HFFc6 (cell line): ENCODE data around the gene PRDM5. TPM values are rescaled to one million over a fixed set of nuclear protein-coding genes. Genes with fewer than 3 reads are reported as not detected.

Experiments
- DNase-seq: peaks from one replicate; pipeline ENCODE4 v3.0.0-alpha.2; 2018
- H3K27ac Mint-ChIP-seq: 2 replicates; pipeline ENCODE4 v1.8.0; 2020; ENCODE audit warnings: mild to moderate bottlenecking, mixed read lengths
- H3K27me3 Mint-ChIP-seq: 2 replicates; pipeline ENCODE4 v1.8.0; 2021; ENCODE audit warnings: mild to moderate bottlenecking, moderate library complexity, mixed read lengths; ENCODE audit not compliant: insufficient read depth
- H3K36me3 Mint-ChIP-seq: 2 replicates; pipeline ENCODE4 v1.8.0; 2021; ENCODE audit warnings: low read depth, mixed read lengths
- H3K4me1 Mint-ChIP-seq: 2 replicates; pipeline ENCODE4 v1.8.0; 2020; ENCODE audit warnings: low read depth, mixed read lengths
- H3K4me3 Mint-ChIP-seq: 2 replicates; pipeline ENCODE4 v1.8.0; 2020; ENCODE audit warnings: mild to moderate bottlenecking, moderate library complexity, mixed read lengths
- H3K9me3 Mint-ChIP-seq: 2 replicates; pipeline ENCODE4 v1.8.0; 2020; ENCODE audit warnings: mild to moderate bottlenecking, mixed read lengths
- total RNA-seq, 6 experiments: library from RNA; stranded (reverse); fragmentation: NEBNext Ultra II Directional; extraction: Animal tissue kit (Norgen Biotek cat#: 25700); gene quantifications; 2 replicates in 1 of 6; 3 replicates in 5 of 6; pipeline ENCODE4 v1.2.3, GENCODE V29; 2021
- TF ChIP-seq, protein P1 (sequence below): fragments of 200-600 bp; sonication (generic); IDR thresholded peaks from 2 replicates; pipeline ENCODE4 v1.5.0; 2021; ENCODE audit warnings: antibody characterized with exemption, mild to moderate bottlenecking

The PRDM5 gene
- total RNA-seq, 6 experiments from 2014 or later: 8.3 to 13.4 (median 12.5) TPM

DNA sequence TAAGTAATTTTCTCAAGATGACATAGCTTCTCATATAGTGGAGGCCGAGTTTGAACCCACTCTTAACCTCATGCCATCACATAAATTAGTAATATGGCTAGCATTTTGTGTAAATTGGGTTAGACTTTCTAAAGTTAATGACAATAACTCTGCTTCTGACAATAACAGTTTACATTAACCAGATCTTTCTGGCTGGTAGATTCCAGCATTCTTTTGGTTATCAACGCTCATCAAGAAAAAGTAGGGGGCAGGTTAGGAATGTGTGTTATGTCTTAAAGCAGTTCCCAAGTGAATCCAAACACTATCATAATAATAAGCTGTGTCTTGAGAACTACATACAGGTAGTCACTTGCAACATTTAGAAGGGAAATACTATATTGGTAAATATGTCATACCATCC, 162.5 kb downstream of the PRDM5 start:
- H3K4me1 Mint-ChIP-seq: no peaks in the 10 kb centered on the region
- no peak overlapping the region for H3K27ac Mint-ChIP-seq
- DNase-seq: no peak
- TF ChIP-seq, protein P1, sequence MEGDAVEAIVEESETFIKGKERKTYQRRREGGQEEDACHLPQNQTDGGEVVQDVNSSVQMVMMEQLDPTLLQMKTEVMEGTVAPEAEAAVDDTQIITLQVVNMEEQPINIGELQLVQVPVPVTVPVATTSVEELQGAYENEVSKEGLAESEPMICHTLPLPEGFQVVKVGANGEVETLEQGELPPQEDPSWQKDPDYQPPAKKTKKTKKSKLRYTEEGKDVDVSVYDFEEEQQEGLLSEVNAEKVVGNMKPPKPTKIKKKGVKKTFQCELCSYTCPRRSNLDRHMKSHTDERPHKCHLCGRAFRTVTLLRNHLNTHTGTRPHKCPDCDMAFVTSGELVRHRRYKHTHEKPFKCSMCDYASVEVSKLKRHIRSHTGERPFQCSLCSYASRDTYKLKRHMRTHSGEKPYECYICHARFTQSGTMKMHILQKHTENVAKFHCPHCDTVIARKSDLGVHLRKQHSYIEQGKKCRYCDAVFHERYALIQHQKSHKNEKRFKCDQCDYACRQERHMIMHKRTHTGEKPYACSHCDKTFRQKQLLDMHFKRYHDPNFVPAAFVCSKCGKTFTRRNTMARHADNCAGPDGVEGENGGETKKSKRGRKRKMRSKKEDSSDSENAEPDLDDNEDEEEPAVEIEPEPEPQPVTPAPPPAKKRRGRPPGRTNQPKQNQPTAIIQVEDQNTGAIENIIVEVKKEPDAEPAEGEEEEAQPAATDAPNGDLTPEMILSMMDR: no peak
- H3K36me3 Mint-ChIP-seq: no peaks in the 10 kb centered on the region
- H3K4me3 Mint-ChIP-seq: no peak overlapping the region
- peaks cover 2% of the 10 kb centered on the region for H3K27me3 Mint-ChIP-seq
- no peaks in the 10 kb centered on the region for H3K9me3 Mint-ChIP-seq

DNA sequence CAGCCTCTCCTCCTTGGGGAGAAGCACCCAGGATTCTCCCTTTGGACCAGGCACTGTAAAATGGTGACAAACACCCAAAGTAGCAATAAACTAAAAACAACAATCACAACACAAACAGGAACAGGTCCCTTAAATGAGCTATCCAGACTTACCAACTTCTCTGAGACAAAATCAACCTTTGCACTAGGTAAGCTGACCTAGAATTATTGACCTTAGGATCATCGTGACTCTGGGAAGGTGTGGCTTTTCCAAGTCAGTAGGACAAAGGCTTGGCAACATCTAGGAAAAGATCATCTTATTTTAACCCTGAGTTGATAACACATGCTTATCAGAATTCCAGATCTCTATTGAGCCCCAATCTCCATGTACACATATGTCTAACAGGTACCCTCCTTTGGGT, 166.7 kb downstream of the PRDM5 start:
- Mint-ChIP-seq H3K4me1 (no peaks in the 10 kb centered on the region), H3K36me3 (peaks cover 11% of the 10 kb centered on the region), H3K27me3 (peaks cover 2% of the 10 kb centered on the region), H3K27ac (no peak overlapping the region), H3K9me3 (no peaks in the 10 kb centered on the region; the same call in 1 of the 2 replicates), H3K4me3 (no peak overlapping the region)
- TF ChIP-seq, protein P1: no peak
- DNase-seq: no peak

DNA sequence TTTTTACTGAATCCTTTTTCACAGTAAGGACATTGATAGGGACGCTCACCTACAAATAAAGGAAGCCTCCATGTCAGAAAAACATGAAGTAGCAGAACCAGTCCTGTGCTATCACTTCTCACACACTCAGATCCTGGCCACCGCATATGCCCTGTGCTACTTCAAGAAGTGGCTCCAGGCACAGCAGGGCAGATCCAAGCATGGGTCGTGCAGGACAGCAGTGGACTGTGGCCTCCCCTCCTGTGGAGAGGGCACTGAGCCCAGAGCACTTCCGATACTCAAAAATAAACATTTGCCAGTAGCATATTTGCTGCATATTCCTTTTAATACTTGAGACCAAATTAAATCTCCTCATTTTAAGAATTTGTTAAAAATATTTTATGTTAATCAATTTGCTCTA, 167.9 kb downstream of the PRDM5 start:
- no peaks in the 10 kb centered on the region for H3K4me1 Mint-ChIP-seq
- DNase-seq: no peak
- H3K36me3 Mint-ChIP-seq: peaks cover 19% of the 10 kb centered on the region
- peaks cover 8% of the 10 kb centered on the region; the same call in 1 of the 2 replicates for H3K9me3 Mint-ChIP-seq
- peaks cover 2% of the 10 kb centered on the region for H3K27me3 Mint-ChIP-seq
- no peak overlapping the region for H3K27ac Mint-ChIP-seq
- no peak overlapping the region for H3K4me3 Mint-ChIP-seq
- TF ChIP-seq, protein P1: no peak

DNA sequence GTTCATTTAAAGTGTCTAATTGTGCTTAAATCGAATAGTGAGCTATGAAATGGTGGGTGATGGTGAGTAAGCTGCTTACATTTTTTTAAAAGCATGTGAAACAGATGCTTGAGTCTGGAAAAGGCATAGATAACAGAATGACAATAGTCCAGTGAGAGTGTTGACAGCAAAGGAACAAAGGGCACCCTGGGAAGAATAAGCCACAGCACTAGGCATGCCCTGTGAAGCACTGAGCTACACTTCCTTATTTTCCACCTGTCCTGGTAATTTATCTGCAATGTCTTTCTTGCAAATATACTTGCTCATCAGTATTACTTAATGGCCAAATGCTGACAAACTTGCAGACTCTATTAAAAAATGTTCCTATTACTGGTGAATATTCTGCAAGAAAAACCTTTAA, 168.7 kb downstream of the PRDM5 start:
- no peak overlapping the region for H3K4me3 Mint-ChIP-seq
- H3K27ac Mint-ChIP-seq: no peak overlapping the region
- peaks cover under 1% of the 10 kb centered on the region for H3K27me3 Mint-ChIP-seq
- peaks cover 4% of the 10 kb centered on the region for H3K4me1 Mint-ChIP-seq
- H3K36me3 Mint-ChIP-seq: peaks cover 19% of the 10 kb centered on the region
- TF ChIP-seq, protein P1: no peak
- no peak for DNase-seq
- H3K9me3 Mint-ChIP-seq: peaks cover 8% of the 10 kb centered on the region; the same call in 1 of the 2 replicates

DNA sequence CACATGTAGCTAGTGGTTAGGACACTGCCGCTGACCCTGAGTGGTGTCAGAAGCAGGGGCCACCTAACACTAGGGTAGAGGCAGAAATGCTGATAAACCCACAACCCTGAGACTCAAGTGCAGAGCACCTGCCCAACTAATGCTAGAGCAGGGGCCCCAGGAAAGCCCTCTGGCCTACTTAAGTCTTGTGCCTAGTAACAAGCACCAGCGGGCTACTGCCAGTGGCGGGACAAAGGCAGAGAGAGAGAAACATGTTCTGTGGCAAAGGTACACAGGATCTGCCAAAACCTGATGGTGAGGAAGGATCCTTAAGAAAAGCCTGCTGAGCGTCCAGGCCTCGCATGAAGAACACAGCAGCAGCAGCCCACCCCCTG, 172.4 kb downstream of the PRDM5 start:
- Mint-ChIP-seq H3K4me1 (peaks cover 8% of the 10 kb centered on the region), H3K27me3 (no peaks in the 10 kb centered on the region), H3K36me3 (peaks cover 24% of the 10 kb centered on the region), H3K9me3 (peaks cover 8% of the 10 kb centered on the region; the same call in 1 of the 2 replicates), H3K4me3 (no peak overlapping the region), H3K27ac (no peak overlapping the region)
- DNase-seq: no peak
- TF ChIP-seq, protein P1: no peak
